Loucy (cell line): ENCODE data around the gene C22orf23.
A peak's percentile ranks its signal among the peaks of the same experiment; 100 is the strongest.

ENCODE experiments used
- H2AFZ ChIP-seq: fragments of 200-600 bp; sonication (generic); 2 replicates; pipeline ENCODE4 v1.6.0; 2016; ENCODE audit warnings: antibody characterized with exemption, mild to moderate bottlenecking, low read length, moderate library complexity
- H3F3A ChIP-seq: fragments of 200-600 bp; 2 replicates; pipeline ENCODE4 v1.6.0; 2016; ENCODE audit warnings: antibody characterized with exemption, low read depth, mild to moderate bottlenecking
- H3K27me3 ChIP-seq: fragments of 200-600 bp; sonication (generic); 2 replicates; pipeline ENCODE4 v1.6.1; 2014; ENCODE audit warnings: low read length, mild to moderate bottlenecking; ENCODE audit not compliant: insufficient read depth, poor library complexity, severe bottlenecking
- H3K36me3 ChIP-seq: fragments of 200-600 bp; sonication (generic); 2 replicates; pipeline ENCODE4 v1.6.1; 2016; ENCODE audit warnings: low read length; ENCODE audit not compliant: insufficient read depth
- H3K4me1 ChIP-seq: fragments of 200-600 bp; sonication (generic); 2 replicates; pipeline ENCODE4 v1.5.1; 2014; ENCODE audit warnings: low read length, mild to moderate bottlenecking; ENCODE audit not compliant: insufficient read depth, poor library complexity, severe bottlenecking
- H3K4me2 ChIP-seq: fragments of 200-600 bp; sonication (generic); 2 replicates; pipeline ENCODE4 v1.6.0; 2014; ENCODE audit warnings: antibody characterized with exemption, low read length, low read depth, mild to moderate bottlenecking; ENCODE audit not compliant: poor library complexity, severe bottlenecking
- H3K4me3 ChIP-seq: fragments of 200-600 bp; sonication (generic); 2 replicates; pipeline ENCODE4 v1.5.1; 2014; ENCODE audit warnings: low read length, mild to moderate bottlenecking, mixed read lengths; ENCODE audit not compliant: poor library complexity, severe bottlenecking
- H3K79me2 ChIP-seq: fragments of 200-600 bp; sonication (generic); 2 replicates; pipeline ENCODE4 v1.6.1; 2014; ENCODE audit warnings: low read length; ENCODE audit not compliant: insufficient read depth
- H3K9ac ChIP-seq: fragments of 200-600 bp; sonication (generic); 2 replicates; pipeline ENCODE4 v1.6.0; 2014; ENCODE audit warnings: mild to moderate bottlenecking, low read depth, low read length, moderate library complexity; ENCODE audit not compliant: poor library complexity, severe bottlenecking
- H3K9me2 ChIP-seq: fragments of 200-600 bp; sonication (generic); replicated peaks from 2 replicates; pipeline ENCODE4 v1.6.1; 2016; ENCODE audit warnings: low read depth, low read length, mixed read lengths
- H3K9me3 ChIP-seq: fragments of 200-600 bp; sonication (generic); 2 replicates; pipeline ENCODE4 v1.6.1; 2014; ENCODE audit warnings: mild to moderate bottlenecking, antibody characterized with exemption, low read length, low read depth; ENCODE audit not compliant: insufficient read depth
- H4K20me1 ChIP-seq: fragments of 200-600 bp; sonication (generic); 2 replicates; pipeline ENCODE4 v1.6.0; 2014; ENCODE audit warnings: antibody characterized with exemption, low read length, mild to moderate bottlenecking; ENCODE audit not compliant: insufficient read depth, poor library complexity, severe bottlenecking
- EZH2phosphoT487 ChIP-seq: fragments of 200-600 bp; IDR thresholded peaks from 2 replicates; pipeline ENCODE4 v1.6.1; 2018; ENCODE audit warnings: antibody characterized with exemption, mild to moderate bottlenecking, moderate library complexity, borderline replicate concordance
- TF ChIP-seq, protein P1 (sequence below): fragments of 200-600 bp; sonication (generic); conservative IDR thresholded peaks from 2 replicates; pipeline ENCODE4 v1.5.1; 2014; ENCODE audit warnings: mild to moderate bottlenecking, antibody characterized with exemption, low read length

Gene C22orf23

GRCh38 chr22:37911697-37912096 lies 41.7 kb downstream of the C22orf23 start:
- H4K20me1 ChIP-seq = peaks cover 4% of the 10 kb centered on the region
- H3K4me2 ChIP-seq = no peak overlapping the region
- 0 out of 2 replicates have a peak, but pooled peaks cover 5% of the 10 kb centered on the region for H3K36me3 ChIP-seq

DNA sequence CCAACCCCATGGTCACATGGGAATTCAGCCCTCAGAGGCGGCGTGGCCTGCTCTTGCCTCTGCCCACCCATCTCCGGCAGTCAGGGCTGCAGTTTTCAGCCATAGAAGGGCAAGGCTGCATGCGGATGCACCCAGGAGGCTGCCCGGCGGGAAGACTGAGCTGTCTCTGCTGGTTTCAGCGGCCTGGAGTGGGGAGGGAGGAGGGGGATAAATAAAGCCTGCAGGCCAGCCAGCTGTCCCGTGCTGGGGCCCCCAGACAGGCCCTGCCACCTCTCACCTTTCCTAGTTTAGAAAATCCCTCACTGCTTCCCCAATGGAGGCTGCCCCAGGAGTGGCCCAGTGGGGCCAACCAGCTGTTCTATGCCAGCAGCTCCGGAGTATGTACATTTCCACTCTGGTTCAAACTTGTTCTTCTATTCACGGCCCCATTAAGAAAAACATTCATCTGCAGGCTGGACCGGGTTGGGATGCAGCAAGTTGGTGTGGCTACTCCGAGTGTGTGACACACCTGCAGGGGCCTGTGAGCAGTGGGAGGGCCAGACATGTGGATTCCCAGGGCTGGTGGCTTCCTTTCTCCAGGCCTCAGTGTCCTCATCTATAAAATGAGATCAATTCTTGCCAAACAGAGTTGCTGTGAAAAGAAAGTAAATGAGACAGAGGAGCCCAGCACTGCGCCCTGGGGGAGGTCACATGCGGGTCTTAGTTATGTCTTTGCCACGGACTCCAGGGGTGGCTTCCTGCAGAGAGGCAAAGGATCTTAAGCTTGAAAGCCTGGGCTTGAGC lies 42.3 kb downstream of the C22orf23 start:
- H3K9ac ChIP-seq = no peak overlapping the region
- peak overlapping the region; percentile 4 for H3K4me2 ChIP-seq

More at GRCh38 chr22:37911697-37912096, 41.7 kb downstream of the C22orf23 start:
- Histone ChIP-seq H3K9ac (no peak overlapping the region), H3K4me1 (peaks cover 32% of the 10 kb centered on the region), H3K4me3 (no peak overlapping the region), H3F3A (no peaks in the 10 kb centered on the region), H3K79me2 (peaks cover 29% of the 10 kb centered on the region), H2AFZ (no peak overlapping the region), H3K27me3 (no peaks in the 10 kb centered on the region), H3K9me3 (no peaks in the 10 kb centered on the region), H3K9me2 (no peaks in the 10 kb centered on the region)
- TF ChIP-seq, protein P1, sequence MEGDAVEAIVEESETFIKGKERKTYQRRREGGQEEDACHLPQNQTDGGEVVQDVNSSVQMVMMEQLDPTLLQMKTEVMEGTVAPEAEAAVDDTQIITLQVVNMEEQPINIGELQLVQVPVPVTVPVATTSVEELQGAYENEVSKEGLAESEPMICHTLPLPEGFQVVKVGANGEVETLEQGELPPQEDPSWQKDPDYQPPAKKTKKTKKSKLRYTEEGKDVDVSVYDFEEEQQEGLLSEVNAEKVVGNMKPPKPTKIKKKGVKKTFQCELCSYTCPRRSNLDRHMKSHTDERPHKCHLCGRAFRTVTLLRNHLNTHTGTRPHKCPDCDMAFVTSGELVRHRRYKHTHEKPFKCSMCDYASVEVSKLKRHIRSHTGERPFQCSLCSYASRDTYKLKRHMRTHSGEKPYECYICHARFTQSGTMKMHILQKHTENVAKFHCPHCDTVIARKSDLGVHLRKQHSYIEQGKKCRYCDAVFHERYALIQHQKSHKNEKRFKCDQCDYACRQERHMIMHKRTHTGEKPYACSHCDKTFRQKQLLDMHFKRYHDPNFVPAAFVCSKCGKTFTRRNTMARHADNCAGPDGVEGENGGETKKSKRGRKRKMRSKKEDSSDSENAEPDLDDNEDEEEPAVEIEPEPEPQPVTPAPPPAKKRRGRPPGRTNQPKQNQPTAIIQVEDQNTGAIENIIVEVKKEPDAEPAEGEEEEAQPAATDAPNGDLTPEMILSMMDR = no peak
- TF ChIP-seq EZH2phosphoT487 = no peak

DNA sequence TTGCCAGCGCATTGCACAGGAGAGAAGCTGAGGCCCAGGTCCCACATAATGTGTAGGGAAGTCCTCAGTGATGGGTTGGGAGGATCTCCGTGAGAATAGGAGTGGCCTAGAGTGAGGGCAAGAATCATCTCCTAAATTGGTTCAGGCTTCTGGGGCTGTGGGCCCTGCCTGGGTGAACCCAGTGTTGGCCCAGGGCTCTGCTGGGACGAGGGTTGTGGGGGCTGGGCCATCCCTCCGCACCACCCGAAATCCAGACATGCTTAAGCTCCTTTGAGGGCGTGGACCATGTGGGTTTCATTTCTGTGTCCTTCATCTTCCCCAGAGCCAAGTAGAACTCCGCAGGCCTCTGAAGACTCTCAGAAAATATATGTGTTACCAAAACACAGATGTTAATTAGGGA lies 43.6 kb downstream of the C22orf23 start:
- Histone ChIP-seq H3F3A (no peaks in the 10 kb centered on the region), H3K36me3 (0 out of 2 replicates have a peak, but pooled peaks cover 5% of the 10 kb centered on the region), H3K9me3 (no peaks in the 10 kb centered on the region), H2AFZ (no peak overlapping the region), H3K9ac (no peak overlapping the region), H3K79me2 (peaks cover 35% of the 10 kb centered on the region), H3K4me1 (peaks cover 38% of the 10 kb centered on the region), H3K9me2 (no peaks in the 10 kb centered on the region), H3K4me2 (no peak overlapping the region), H3K27me3 (no peaks in the 10 kb centered on the region), H4K20me1 (peaks cover 4% of the 10 kb centered on the region), H3K4me3 (no peak overlapping the region)
- TF ChIP-seq, protein P1 = no peak
- TF ChIP-seq EZH2phosphoT487 = no peak

More for the DNA sequence above, 42.3 kb downstream of the C22orf23 start:
- TF ChIP-seq, protein P1 = no peak
- no peak for TF ChIP-seq EZH2phosphoT487
- Histone ChIP-seq H3K79me2 (peaks cover 31% of the 10 kb centered on the region), H3F3A (no peaks in the 10 kb centered on the region), H3K27me3 (no peaks in the 10 kb centered on the region), H3K36me3 (0 out of 2 replicates have a peak, but pooled peaks cover 5% of the 10 kb centered on the region), H3K9me3 (no peaks in the 10 kb centered on the region), H3K9me2 (no peaks in the 10 kb centered on the region), H2AFZ (no peak overlapping the region), H3K4me3 (no peak overlapping the region), H3K4me1 (peaks cover 32% of the 10 kb centered on the region), H4K20me1 (peaks cover 4% of the 10 kb centered on the region)
